Mucosa of stomach (tissue), 1 donor: ENCODE data around the gene GNA14.

Source experiments
- H3K27me3 ChIP-seq: one replicate; pipeline ENCODE4 v1.7.0; 2013; ENCODE audit warnings: mild to moderate bottlenecking, low read length; ENCODE audit not compliant: control insufficient read depth, insufficient read depth
- H3K36me3 ChIP-seq: one replicate; pipeline ENCODE4 v1.7.0; 2013; ENCODE audit warnings: low read length; ENCODE audit not compliant: control insufficient read depth, insufficient read depth
- H3K4me1 ChIP-seq: one replicate; pipeline ENCODE4 v1.7.0; 2013; ENCODE audit warnings: mild to moderate bottlenecking, low read length; ENCODE audit not compliant: control insufficient read depth, insufficient read depth
- H3K4me3 ChIP-seq: one replicate; pipeline ENCODE4 v1.7.0; 2013; ENCODE audit warnings: low read length
- H3K9ac ChIP-seq: one replicate; pipeline ENCODE4 v1.7.0; 2013; ENCODE audit warnings: mild to moderate bottlenecking, low read length, moderate library complexity
- H3K9me3 ChIP-seq: one replicate; pipeline ENCODE4 v1.7.0; 2013; ENCODE audit warnings: mild to moderate bottlenecking, low read length, moderate library complexity; ENCODE audit not compliant: control insufficient read depth
- donor health status: Pancreatic carcinoma.

Gene GNA14

GRCh38 chr9:77672183-77672582 lies 24.1 kb upstream of the GNA14 start:
- no peaks in the 10 kb centered on the region for H3K36me3 ChIP-seq
- no peaks in the 10 kb centered on the region for H3K4me1 ChIP-seq
- no peak overlapping the region for H3K9ac ChIP-seq
- no peak overlapping the region for H3K4me3 ChIP-seq
- no peaks in the 10 kb centered on the region for H3K27me3 ChIP-seq
- H3K9me3 ChIP-seq = no peaks in the 10 kb centered on the region

GRCh38 chr9:77667151-77667550 lies 19.0 kb upstream of the GNA14 start:
- no peaks in the 10 kb centered on the region for H3K36me3 ChIP-seq
- H3K4me1 ChIP-seq = no peaks in the 10 kb centered on the region
- H3K9ac ChIP-seq = no peak overlapping the region
- no peaks in the 10 kb centered on the region for H3K27me3 ChIP-seq
- no peaks in the 10 kb centered on the region for H3K9me3 ChIP-seq
- H3K4me3 ChIP-seq = no peak overlapping the region

GRCh38 chr9:77663754-77664153 lies 15.6 kb upstream of the GNA14 start:
- Histone ChIP-seq H3K36me3 (no peaks in the 10 kb centered on the region), H3K4me3 (no peak overlapping the region), H3K4me1 (no peaks in the 10 kb centered on the region), H3K9ac (no peak overlapping the region), H3K9me3 (no peaks in the 10 kb centered on the region), H3K27me3 (no peaks in the 10 kb centered on the region)

- Histone ChIP-seq H3K4me3 (no peak overlapping the region), H3K27me3 (no peaks in the 10 kb centered on the region), H3K4me1 (no peaks in the 10 kb centered on the region), H3K9ac (no peak overlapping the region), H3K36me3 (no peaks in the 10 kb centered on the region), H3K9me3 (no peaks in the 10 kb centered on the region)
These were observed 13.5 kb upstream of the GNA14 start for GRCh38 chr9:77661566-77662085.

- Histone ChIP-seq H3K27me3 (no peaks in the 10 kb centered on the region), H3K4me1 (no peaks in the 10 kb centered on the region), H3K4me3 (no peak overlapping the region), H3K9ac (no peak overlapping the region), H3K36me3 (no peaks in the 10 kb centered on the region), H3K9me3 (no peaks in the 10 kb centered on the region)
These were observed 11.8 kb upstream of the GNA14 start for GRCh38 chr9:77659926-77660325.

- no peak overlapping the region for H3K4me3 ChIP-seq
These were observed 3.1 kb upstream of the GNA14 start for GRCh38 chr9:77651203-77651602.

GRCh38 chr9:77649109-77649812 lies 1.1 kb upstream of the GNA14 start:
- H3K27me3 ChIP-seq = peaks cover 17% of the 10 kb centered on the region
- peaks cover 3% of the 10 kb centered on the region for H3K4me1 ChIP-seq
- H3K9ac ChIP-seq = no peak overlapping the region
- peak overlapping the region; percentile 54 for H3K4me3 ChIP-seq
- no peaks in the 10 kb centered on the region for H3K36me3 ChIP-seq
- H3K9me3 ChIP-seq = no peaks in the 10 kb centered on the region

More at GRCh38 chr9:77651203-77651602, 3.1 kb upstream of the GNA14 start:
- Histone ChIP-seq H3K36me3 (no peaks in the 10 kb centered on the region), H3K9ac (no peak overlapping the region), H3K4me1 (peaks cover 3% of the 10 kb centered on the region), H3K27me3 (peaks cover 17% of the 10 kb centered on the region), H3K9me3 (no peaks in the 10 kb centered on the region)

- H3K36me3 ChIP-seq = no peaks in the 10 kb centered on the region
- H3K9me3 ChIP-seq = no peaks in the 10 kb centered on the region
- no peak overlapping the region for H3K9ac ChIP-seq
- peaks cover 17% of the 10 kb centered on the region for H3K27me3 ChIP-seq
- H3K4me1 ChIP-seq = peaks cover 3% of the 10 kb centered on the region
- peak overlapping the region; percentile 54 for H3K4me3 ChIP-seq
These were observed 572 bp downstream of the GNA14 start for GRCh38 chr9:77647267-77648233.

- no peak overlapping the region for H3K9ac ChIP-seq
- peaks cover 3% of the 10 kb centered on the region for H3K4me1 ChIP-seq
- no peaks in the 10 kb centered on the region for H3K36me3 ChIP-seq
- H3K27me3 ChIP-seq = peaks cover 17% of the 10 kb centered on the region
- no peak overlapping the region for H3K4me3 ChIP-seq
- H3K9me3 ChIP-seq = no peaks in the 10 kb centered on the region
These were observed 4.3 kb downstream of the GNA14 start for GRCh38 chr9:77643871-77644270.

GRCh38 chr9:77640741-77641580 lies 7.2 kb downstream of the GNA14 start:
- Histone ChIP-seq H3K36me3 (no peaks in the 10 kb centered on the region), H3K9me3 (no peaks in the 10 kb centered on the region), H3K9ac (no peak overlapping the region), H3K4me3 (no peak overlapping the region), H3K27me3 (no peaks in the 10 kb centered on the region), H3K4me1 (no peaks in the 10 kb centered on the region)

- no peak overlapping the region for H3K4me3 ChIP-seq
- no peaks in the 10 kb centered on the region for H3K9me3 ChIP-seq
- H3K9ac ChIP-seq = no peak overlapping the region
- no peaks in the 10 kb centered on the region for H3K27me3 ChIP-seq
- H3K4me1 ChIP-seq = no peaks in the 10 kb centered on the region
- H3K36me3 ChIP-seq = no peaks in the 10 kb centered on the region
These were observed 15.5 kb downstream of the GNA14 start for GRCh38 chr9:77632652-77633051.
